Activated CD4-positive, alpha-beta T cell treated with anti-CD3 and anti-CD28 coated beads, Interleukin-10, Interleukin-2, amounts not matched to agents 100 ng/mL and 50 ng/mL, durations not matched to agents 16 hours and 8 hours (primary cell): ENCODE results near the gene KIF21A.
A peak's percentile ranks its signal among the peaks of the same experiment; 100 is the strongest.
"Not testable (repeated sequence)": the region's sequence is repeated elsewhere in the genome, so short reads cannot be mapped to it uniquely, and the experiment has no call there.

Experiments used
- DNase-seq: peaks from one replicate; pipeline ENCODE4 v3.0.0-alpha.2; 2020

KIF21A gene

GRCh38 chr12:39443081-39443928 lies at the start of gene KIF21A:
KIF21A (minus strand) TSS chr12:39443120; CDS start chr12:39442970, 150 bp downstream.
- peak; percentile 94 for DNase-seq

- no peak for DNase-seq
Observed at GRCh38 chr12:39490500-39491282, 47.8 kb upstream of the KIF21A start.

- no peak for DNase-seq
Observed at GRCh38 chr12:39483597-39483996, 40.7 kb upstream of the KIF21A start.

GRCh38 chr12:39483042-39483441 lies 40.1 kb upstream of the KIF21A start:
- no peak for DNase-seq

- no peak for DNase-seq
Observed at GRCh38 chr12:39476894-39477293, 34.0 kb upstream of the KIF21A start.

- DNase-seq: no peak
Observed at GRCh38 chr12:39476121-39476520, 33.2 kb upstream of the KIF21A start.

- DNase-seq: not testable (repeated sequence)
Observed at GRCh38 chr12:39475136-39475535, 32.2 kb upstream of the KIF21A start.

- DNase-seq: peak; percentile 81
Observed at GRCh38 chr12:39467432-39467870, 24.5 kb upstream of the KIF21A start.

GRCh38 chr12:39464976-39465695 lies 22.2 kb upstream of the KIF21A start:
- no peak for DNase-seq

- DNase-seq: no peak
Observed at GRCh38 chr12:39461059-39461458, 18.1 kb upstream of the KIF21A start.

GRCh38 chr12:39459027-39459434 lies 16.1 kb upstream of the KIF21A start:
- no peak for DNase-seq

GRCh38 chr12:39451977-39452376 lies 9.1 kb upstream of the KIF21A start:
- DNase-seq: no peak

GRCh38 chr12:39448038-39448437 lies 5.1 kb upstream of the KIF21A start:
- no peak for DNase-seq

- no peak for DNase-seq
Observed at GRCh38 chr12:39443929-39444209, 949 bp upstream of the KIF21A start.

GRCh38 chr12:39442831-39443080 lies 164 bp downstream of the KIF21A start:
- no peak for DNase-seq

- DNase-seq: peak; percentile 41
Observed at GRCh38 chr12:39441963-39442830, 723 bp downstream of the KIF21A start.

- no peak for DNase-seq
Observed at GRCh38 chr12:39441189-39441962, 1.5 kb downstream of the KIF21A start.

- no peak for DNase-seq
Observed at GRCh38 chr12:39440781-39441180, 2.1 kb downstream of the KIF21A start.

- no peak for DNase-seq
Observed at GRCh38 chr12:39440101-39440500, 2.8 kb downstream of the KIF21A start.

- no peak for DNase-seq
Observed at GRCh38 chr12:39435531-39435930, 7.4 kb downstream of the KIF21A start.

- no peak for DNase-seq
Observed at GRCh38 chr12:39431797-39432196, 11.1 kb downstream of the KIF21A start.
